Kidney (tissue), 14 donors: Measurements from ENCODE around the gene KIRREL3. TPM values are rescaled to one million over a fixed set of nuclear protein-coding genes. Genes with fewer than 3 reads are reported as not detected.
A peak's percentile ranks its signal among the peaks of the same experiment; 100 is the strongest.

Source experiments
- DNase-seq, 5 donors: peaks; one replicate each; pipeline ENCODE4 v3.0.0-alpha.2; 2013 to 2020
- FAIRE-seq: peaks from 2 replicates; lab custom pipeline; 2012; peaks lifted over from hg19 to GRCh38; lab: Jason Lieb, UNC
- H3K27ac ChIP-seq, 2 donors: one replicate each; pipeline ENCODE4 v1.7.0; 2013; ENCODE audit warnings: low read depth in 2 of 2, low read length in 2 of 2, inconsistent platforms in 1 of 2
- H3K27me3 ChIP-seq: one replicate; pipeline ENCODE4 v1.7.1; 2013; ENCODE audit warnings: low read length, inconsistent platforms; ENCODE audit not compliant: control insufficient read depth, insufficient read depth
- H3K36me3 ChIP-seq, 3 donors: one replicate each; pipeline versions ENCODE4 v1.7.0 to v1.7.1; 2013; ENCODE audit warnings: low read length in 3 of 3, control low read depth in 1 of 3, inconsistent platforms in 1 of 3; ENCODE audit not compliant: insufficient read depth in 3 of 3, control insufficient read depth in 2 of 3
- H3K4me1 ChIP-seq, 3 donors: one replicate each; pipeline versions ENCODE4 v1.7.0 to v1.7.1; 2013; ENCODE audit warnings: low read length in 3 of 3, inconsistent platforms in 1 of 3, low read depth in 1 of 3; ENCODE audit not compliant: control insufficient read depth in 2 of 3, insufficient read depth in 2 of 3
- H3K4me3 ChIP-seq, 3 donors: one replicate each; pipeline versions ENCODE4 v1.7.0 to v1.8.1; 2013; ENCODE audit warnings: low read length in 3 of 3, control low read depth in 1 of 3, inconsistent platforms in 1 of 3
- H3K9ac ChIP-seq, 3 donors: one replicate each; pipeline versions ENCODE4 v1.7.0 to v1.7.1; 2013; ENCODE audit warnings: low read length in 3 of 3, control low read depth in 1 of 3, inconsistent platforms in 1 of 3
- H3K9me3 ChIP-seq, 3 donors: one replicate each; pipeline versions ENCODE4 v1.7.0 to v1.7.1; 2013; ENCODE audit warnings: low read length in 3 of 3, control low read depth in 1 of 3, inconsistent platforms in 1 of 3; ENCODE audit not compliant: control insufficient read depth in 2 of 3, insufficient read depth in 1 of 3
- CTCF ChIP-seq: IDR thresholded peaks from 3 replicates; pipeline ENCODE4 v1.5.1; 2012; ENCODE audit warnings: mild to moderate bottlenecking, moderate library complexity, borderline replicate concordance; ENCODE audit not compliant: insufficient read depth; ENCODE audit errors: extremely low read depth
- intact Hi-C: fragments of 100-400 bp; cut with DNase I; formaldehyde crosslinking; loops from one replicate; pipeline ENCODE4 v1.11.1; 2022
- polyA plus RNA-seq: library from polyadenylated mRNA; stranded (reverse); fragments of 350-450 nt; fragmentation: Illumina TruSeq; extraction: RNeasy Lipid Tissue Mini Kit (QIAGEN cat#74804); gene quantifications from one replicate; pipeline ENCODE4 v1.2.3, GENCODE V29; 2014; ENCODE audit warnings: low read depth, low replicate concordance; ENCODE audit not compliant: insufficient read depth
- total RNA-seq: library from RNA; stranded (reverse); fragmentation: NEBNext Ultra II Directional; extraction: Animal tissue kit (Norgen Biotek cat#: 25700); gene quantifications from one replicate; pipeline ENCODE4 v1.2.1, GENCODE V29; 2021
- donor health status: control.
- donor health status: control.
- donor health status: control.
- donor health status: control.
- donor health status: control.
- donor health status: DM: yes; HTN: yes; CAD: no.
- donor health status: Normal renal cell carcinoma (clear cell type).

The KIRREL3 gene
- total and polyA plus RNA-seq, 2 donors from 2014 or later = 0.19 to 0.22 TPM

- DNase-seq (peak in 4 of 5 donors; percentile 60 to 85 (median 73)), FAIRE-seq (no peak)
- Histone ChIP-seq H3K4me1 (peaks cover 3 to 7% (median 4%) of the 10 kb centered on the region in 3 donors), H3K9ac (no peak overlapping the region), H3K9me3 (no peaks in the 10 kb centered on the region), H3K27me3 (no peaks in the 10 kb centered on the region), H3K36me3 (no peaks in the 10 kb centered on the region), H3K4me3 (no peak overlapping the region), H3K27ac (no peak overlapping the region)
- intact Hi-C loops = no loop called here
- no peak for TF ChIP-seq CTCF
Observed at GRCh38 chr11:126581871-126582648, 418.5 kb downstream of the KIRREL3 start.

- Histone ChIP-seq H3K4me1 (no peaks in the 10 kb centered on the region), H3K9ac (no peak overlapping the region), H3K27ac (no peak overlapping the region), H3K4me3 (no peak overlapping the region), H3K9me3 (no peaks in the 10 kb centered on the region), H3K36me3 (no peaks in the 10 kb centered on the region), H3K27me3 (no peaks in the 10 kb centered on the region)
- intact Hi-C loops = no loop called here
- FAIRE-seq (no peak), DNase-seq (no peak)
- TF ChIP-seq CTCF = no peak
Observed at GRCh38 chr11:126578426-126578825, 422.1 kb downstream of the KIRREL3 start.

GRCh38 chr11:126578021-126578420 is 422.5 kb downstream of the KIRREL3 start:
- TF ChIP-seq CTCF = no peak
- intact Hi-C loops = no loop called here
- no peak for FAIRE-seq
- Histone ChIP-seq H3K4me3 (no peak overlapping the region), H3K9me3 (no peaks in the 10 kb centered on the region), H3K4me1 (peaks cover 0 to 1% (median 0%) of the 10 kb centered on the region in 3 donors), H3K27me3 (no peaks in the 10 kb centered on the region), H3K36me3 (no peaks in the 10 kb centered on the region), H3K9ac (no peak overlapping the region), H3K27ac (no peak overlapping the region)
- no peak for DNase-seq
